Heart right ventricle (tissue), 16 donors: ENCODE measurements around the gene EXOSC7. TPM values are rescaled to one million over a fixed set of nuclear protein-coding genes. Genes with fewer than 3 reads are reported as not detected.
A peak's percentile ranks its signal among the peaks of the same experiment; 100 is the strongest.

ENCODE experiments used
- ATAC-seq, 8 donors: fragments of 200-7000 bp; cut with Tn5 transposase; one replicate each; pipeline ENCODE4 v1.9.1; 2020; ENCODE audit warnings: mild to moderate bottlenecking in 8 of 8, moderate library complexity in 8 of 8, moderate number of reproducible peaks in 1 of 8
- DNase-seq, 2 donors: peaks; one replicate each; pipeline ENCODE4 v3.0.0-alpha.2; 2020
- H3K27ac ChIP-seq, 10 donors: fragments of 200-600 bp; sonication (generic) in 2 of 10; one replicate each; pipeline versions ENCODE4 v1.5.0 to v1.8.0; 2020 to 2022; ENCODE audit warnings: mild to moderate bottlenecking in 3 of 10
- H3K27me3 ChIP-seq, 7 donors: fragments of 200-600 bp; one replicate each; pipeline ENCODE4 v1.8.0; 2021 to 2022; ENCODE audit warnings: mild to moderate bottlenecking in 2 of 7
- H3K36me3 ChIP-seq, 9 donors: fragments of 200-600 bp; sonication (generic) in 1 of 9; one replicate each; pipeline versions ENCODE4 v1.5.0 to v1.8.0; 2020 to 2022; ENCODE audit warnings: mild to moderate bottlenecking in 2 of 9
- H3K4me1 ChIP-seq, 9 donors: fragments of 200-600 bp; sonication (generic) in 1 of 9; one replicate each; pipeline versions ENCODE4 v1.5.0 to v1.8.0; 2020 to 2022; ENCODE audit warnings: mild to moderate bottlenecking in 4 of 9
- H3K4me3 ChIP-seq, 10 donors: fragments of 200-600 bp; sonication (generic) in 2 of 10; one replicate each; pipeline versions ENCODE4 v1.5.0 to v1.8.0; 2020 to 2022; ENCODE audit warnings: mild to moderate bottlenecking in 7 of 10, moderate library complexity in 2 of 10
- H3K9me3 ChIP-seq, 11 donors: fragments of 200-600 bp in 10 of 11; sonication (generic) in 2 of 11; one replicate each; pipeline versions ENCODE4 v1.5.0 to v1.8.0; 2013 to 2022; ENCODE audit warnings: mild to moderate bottlenecking in 2 of 11, control low read depth in 1 of 11, moderate library complexity in 1 of 11
- CTCF ChIP-seq, 9 donors: fragments of 200-600 bp; sonication (generic) in 2 of 9; IDR thresholded peaks; one replicate each; pipeline versions ENCODE4 v1.5.0 to v1.8.0; 2021 to 2022; ENCODE audit warnings: antibody characterized with exemption in 9 of 9, mild to moderate bottlenecking in 5 of 9, moderate library complexity in 1 of 9
- WGBS, 2 donors: extraction: QIAGEN DNeasy Blood & Tissue Kit; methylation state at CpG; one replicate each; pipeline ENCODE4 v1.1.7; 2013; ENCODE audit warnings: inconsistent platforms in 1 of 2; 5-methylcytosine and 5-hydroxymethylcytosine counted together
- intact Hi-C, 10 donors: fragments of 100-400 bp; cut with DNase I; formaldehyde crosslinking; loops; one replicate each; pipeline versions ENCODE4 v1.11.1 to v1.14.2; 2022
- polyA plus RNA-seq, 2 donors: library from polyadenylated mRNA; stranded (reverse); fragments of 200-250 nt; gene quantifications; one replicate each; pipeline ENCODE4 v1.2.3, GENCODE V29; 2013
- total RNA-seq, 10 donors: library from RNA; stranded (reverse); fragmentation: NEBNext Ultra II Directional in 3 of 10; extraction: Animal tissue kit (Norgen Biotek cat#: 25700) in 3 of 10; gene quantifications; one replicate each; pipeline versions ENCODE4 v1.2.1 to v1.2.4, GENCODE V29; 2021 to 2023
- donor health status: Arrhythmogenic right ventricular cardiomyopathy.
- donor health status: ischemic (EF 13 %, LVEDD 7.1; RV severe dilation, severe dysfunction).
- donor health status: healthy with polysubstance abuse.
- donor health status: DM: no; HTN: yes; CAD: no.
- donor health status: DM: no; HTN: no; CAD: no.
- donor health status: ischemic (EF 25% LVEDD 6.9; RV normal size, moderate dysfunction).
- donor health status: ischemic (EF 25% LVEDD 5.7; RV mildly dilated, moderate dysfunction).
- donor health status: healthy.
- donor health status: DM: yes; HTN: yes; CAD: no.
- donor health status: Ischemic cardiomyopathy.
- donor health status: ischemic (EF 35%, LVEDD 5.7; RV mildly dilated, moderate dysfunction).
- donor health status: nonischemic (EF 11% LVEDD 7.7; RV severe dilation, severe dysfunction).
- donor health status: DM: yes; HTN: yes; CAD: no.
- donor health status: PGD.
- donor health status: ischemic (EF 29% LVEDD 5.4; RV normal size, mild dysfunction).
- donor health status: nonischemic (EF 23%, LVEDD 6.1; RV moderate dilation, normal function).

Gene EXOSC7
- total and polyA plus RNA-seq, 12 donors: 24.2 to 39.9 (median 32.1) TPM

- 71% methylated on average over 3 of the region's 3 CpGs for WGBS, 2 donors
- peaks cover 0 to 50% (median 30%) of the 10 kb centered on the region in 9 donors for H3K4me1 ChIP-seq
These were observed 14.2 kb upstream of the EXOSC7 start for GRCh38 chr3:44961888-44962287.

GRCh38 chr3:44962621-44963393, 13.2 kb upstream of the EXOSC7 start:
- H3K27me3 ChIP-seq: no peaks in the 10 kb centered on the region
- peaks cover 0 to 18% (median 4%) of the 10 kb centered on the region in 9 donors for H3K36me3 ChIP-seq
- H3K9me3 ChIP-seq: no peaks in the 10 kb centered on the region
- intact Hi-C loops: no loop called here
- no peak for ATAC-seq
- H3K27ac ChIP-seq: peak overlapping the region in 1 of 10 donors; percentile 3
- DNase-seq: no peak
- no peak overlapping the region for H3K4me3 ChIP-seq
- H3K4me1 ChIP-seq: peaks cover 0 to 59% (median 30%) of the 10 kb centered on the region in 9 donors
- TF ChIP-seq CTCF (IDR thresholded peaks at IDR 0.05): no peak
- WGBS, 2 donors: 93% methylated on average over 6 of the region's 6 CpGs

More at GRCh38 chr3:44961888-44962287, 14.2 kb upstream of the EXOSC7 start:
- Histone ChIP-seq H3K36me3 (peaks cover 0 to 28% (median 9%) of the 10 kb centered on the region in 9 donors), H3K9me3 (no peaks in the 10 kb centered on the region), H3K4me3 (no peak overlapping the region), H3K27ac (no peak overlapping the region), H3K27me3 (no peaks in the 10 kb centered on the region)
- no peak for TF ChIP-seq CTCF (IDR thresholded peaks at IDR 0.05)
- ATAC-seq (no peak), DNase-seq (no peak)
- intact Hi-C loops: no loop called here

- TF ChIP-seq CTCF (IDR thresholded peaks at IDR 0.05): no peak
- ATAC-seq (no peak), DNase-seq (no peak)
- intact Hi-C loops: no loop called here
- Histone ChIP-seq H3K27me3 (no peaks in the 10 kb centered on the region), H3K27ac (no peak overlapping the region), H3K36me3 (peaks cover 0 to 9% (median 0%) of the 10 kb centered on the region in 9 donors), H3K4me3 (no peak overlapping the region), H3K4me1 (peaks cover 0 to 68% (median 40%) of the 10 kb centered on the region in 9 donors), H3K9me3 (no peaks in the 10 kb centered on the region)
- 91 to 92% methylated on average over 4 of the region's 4 CpGs for WGBS, 2 donors
These were observed 12.3 kb upstream of the EXOSC7 start for GRCh38 chr3:44963571-44964325.

GRCh38 chr3:44965165-44965564, 10.9 kb upstream of the EXOSC7 start:
- Histone ChIP-seq H3K4me1 (peaks cover 3 to 79% (median 46%) of the 10 kb centered on the region in 9 donors), H3K27me3 (no peaks in the 10 kb centered on the region), H3K36me3 (no peaks in the 10 kb centered on the region), H3K4me3 (no peak overlapping the region), H3K27ac (no peak overlapping the region), H3K9me3 (no peaks in the 10 kb centered on the region)
- no peak for DNase-seq
- intact Hi-C loops: no loop called here
- ATAC-seq: no peak
- no peak for TF ChIP-seq CTCF (IDR thresholded peaks at IDR 0.05)
- 81 to 84% methylated on average over 3 of the region's 3 CpGs for WGBS, 2 donors
